GM11168 (cell line): ENCODE measurements around the gene GNAI2.
"Not testable (repeated sequence)": the region's sequence is repeated elsewhere in the genome, so short reads cannot be mapped to it uniquely, and the experiment has no call there.

Experiments
- in situ Hi-C: fragments of 300-500 bp; cut with MboI; formaldehyde crosslinking; loops from one replicate; pipeline ENCODE4 v1.12.0; 2022; ENCODE audit warnings: low sequenced_read_pairs; ENCODE audit not compliant: unreplicated experiment

Gene GNAI2

GRCh38 chr3:50260027-50260941 lies 24.3 kb downstream of the GNAI2 start:
- in situ Hi-C loops, result no loop called here

- in situ Hi-C loops, result no loop called here
These were observed 25.0 kb downstream of the GNAI2 start for GRCh38 chr3:50260942-50261441.

GRCh38 chr3:50261505-50261904 lies 25.5 kb downstream of the GNAI2 start:
- in situ Hi-C loops, result no loop called here

- in situ Hi-C loops, result not testable (repeated sequence)
These were observed 26.2 kb downstream of the GNAI2 start for GRCh38 chr3:50262200-50262599.

- in situ Hi-C loops, result no loop called here
These were observed 26.8 kb downstream of the GNAI2 start for GRCh38 chr3:50262778-50263177.

GRCh38 chr3:50263478-50264382 lies 27.7 kb downstream of the GNAI2 start:
- in situ Hi-C loops, result no loop called here

- in situ Hi-C loops, result no loop called here
These were observed 28.5 kb downstream of the GNAI2 start for GRCh38 chr3:50264383-50264963.

GRCh38 chr3:50264964-50265485 lies 29.0 kb downstream of the GNAI2 start:
- in situ Hi-C loops, result no loop called here

- in situ Hi-C loops, result no loop called here
These were observed 29.6 kb downstream of the GNAI2 start for GRCh38 chr3:50265571-50265970.

- in situ Hi-C loops, result no loop called here
These were observed 30.0 kb downstream of the GNAI2 start for GRCh38 chr3:50266017-50266416.

GRCh38 chr3:50266836-50267235 lies 30.8 kb downstream of the GNAI2 start:
- in situ Hi-C loops, result no loop called here

GRCh38 chr3:50267280-50267913 lies 31.4 kb downstream of the GNAI2 start:
- in situ Hi-C loops, result no loop called here

- in situ Hi-C loops, result no loop called here
These were observed 32.3 kb downstream of the GNAI2 start for GRCh38 chr3:50268276-50268675.

GRCh38 chr3:50268703-50269451 lies 32.9 kb downstream of the GNAI2 start, which contains the start of gene SEMA3B:
Gene SEMA3B (plus strand): TSS chr3:50269147. CDS start chr3:50269241, 94 bp downstream.
- in situ Hi-C loops, result no loop called here

GRCh38 chr3:50269460-50269859 lies 33.5 kb downstream of the GNAI2 start:
- in situ Hi-C loops, result no loop called here

- in situ Hi-C loops, result no loop called here
These were observed 34.0 kb downstream of the GNAI2 start for GRCh38 chr3:50269977-50270413.

GRCh38 chr3:50270422-50271224 lies 34.6 kb downstream of the GNAI2 start:
- in situ Hi-C loops, result no loop called here

- in situ Hi-C loops, result no loop called here
These were observed 35.4 kb downstream of the GNAI2 start for GRCh38 chr3:50271314-50271936.
